Measurements from ENCODE around the gene TRIM26. TPM values are rescaled to one million over a fixed set of nuclear protein-coding genes. Genes with fewer than 3 reads are reported as not detected.
A peak's percentile ranks its signal among the peaks of the same experiment; 100 is the strongest.

The TRIM26 gene
- total RNA-seq, 6 experiments from 2014 or later, result 28.8 to 47.5 (median 38.9) TPM

GRCh38 chr6:30163090-30163917, 49.9 kb downstream of the TRIM26 start, which contains the start of gene TRIM15:
Gene TRIM15 (plus strand): TSS chr6:30163546. CDS start chr6:30163685, 139 bp downstream.
- H3K36me3 ChIP-seq, result no peaks in the 10 kb centered on the region

DNA sequence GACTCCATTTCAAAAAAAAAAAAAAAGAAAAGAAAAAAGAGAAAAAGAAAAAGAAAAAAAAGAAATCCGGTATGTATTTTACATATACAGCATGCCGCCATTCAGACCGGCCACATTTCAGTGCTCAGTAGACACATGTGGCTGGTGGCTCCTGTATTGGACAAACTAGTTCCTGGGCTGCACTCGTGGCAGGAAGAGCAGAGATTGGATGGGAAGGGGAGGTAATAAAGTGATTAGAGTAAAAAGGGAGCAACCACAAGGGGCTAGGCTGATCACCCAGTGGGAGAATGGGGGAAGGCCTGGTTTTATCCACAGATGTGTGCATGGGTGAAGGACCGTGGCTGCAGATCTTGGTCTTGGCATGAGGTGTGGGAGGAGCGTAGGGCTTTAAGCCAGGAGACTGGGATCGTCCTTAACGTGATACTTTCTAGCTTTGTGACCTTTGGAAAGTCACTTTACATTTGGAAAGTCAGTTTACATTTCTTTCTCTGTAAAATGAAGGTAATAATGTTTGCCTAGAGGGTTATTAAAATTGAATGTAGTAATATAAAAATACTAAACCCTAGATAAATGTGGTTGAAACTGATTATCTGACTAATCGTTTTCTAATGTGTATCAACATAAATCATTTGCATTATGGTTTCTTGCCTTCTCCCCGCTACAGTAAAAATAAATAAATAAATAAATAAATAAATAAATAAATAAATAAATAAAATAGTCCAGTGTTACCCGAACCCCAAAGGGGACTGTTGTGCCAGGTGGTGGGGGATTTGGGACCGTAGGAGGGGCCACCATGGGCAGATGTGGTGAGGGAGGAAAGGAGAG, 50.7 kb downstream of the TRIM26 start:
- WGBS (ENCODE audit: insufficient coverage, low coverage, low lambda C conversion rate, missing lambda C conversion rate), result 51% methylated on average over 12 of the region's 12 CpGs
- intact Hi-C loops (cut with DNase I), result loop anchor here in 1 of 2 donors (10.0 kb wide), 1 partner anchor 58 kb away; no protein-coding TSS in a partner anchor
- peak overlapping the region; percentile 53 to 90 (median 72) for H3K27ac ChIP-seq

More at GRCh38 chr6:30163090-30163917, 49.9 kb downstream of the TRIM26 start, which contains the start of gene TRIM15:
- 35% methylated on average over 7 of the region's 31 CpGs for WGBS (ENCODE audit: insufficient coverage, low coverage, low lambda C conversion rate, missing lambda C conversion rate)
- DNase-seq (peak; percentile 85 to 87 (median 86)), ATAC-seq (peak; percentile 88 to 93 (median 91))
- Histone ChIP-seq H3K4me3 (peak within 1 kb of the TSS; percentile 29 to 54 (median 40)), H3K4me1 (no peaks in the 10 kb centered on the region), H3K27ac (peak within 1 kb of the TSS; percentile 53 to 90 (median 72)), H3K9me3 (no peaks in the 10 kb centered on the region), H3K27me3 (no peaks in the 10 kb centered on the region)
- intact Hi-C loops (cut with DNase I), result loop anchor here in 1 of 2 donors (10.0 kb wide), 1 partner anchor 59 kb away; no protein-coding TSS in a partner anchor
- peak; percentile 75 for TF ChIP-seq POLR2A (IDR thresholded peaks at IDR 0.05)
- TF ChIP-seq, protein P1, sequence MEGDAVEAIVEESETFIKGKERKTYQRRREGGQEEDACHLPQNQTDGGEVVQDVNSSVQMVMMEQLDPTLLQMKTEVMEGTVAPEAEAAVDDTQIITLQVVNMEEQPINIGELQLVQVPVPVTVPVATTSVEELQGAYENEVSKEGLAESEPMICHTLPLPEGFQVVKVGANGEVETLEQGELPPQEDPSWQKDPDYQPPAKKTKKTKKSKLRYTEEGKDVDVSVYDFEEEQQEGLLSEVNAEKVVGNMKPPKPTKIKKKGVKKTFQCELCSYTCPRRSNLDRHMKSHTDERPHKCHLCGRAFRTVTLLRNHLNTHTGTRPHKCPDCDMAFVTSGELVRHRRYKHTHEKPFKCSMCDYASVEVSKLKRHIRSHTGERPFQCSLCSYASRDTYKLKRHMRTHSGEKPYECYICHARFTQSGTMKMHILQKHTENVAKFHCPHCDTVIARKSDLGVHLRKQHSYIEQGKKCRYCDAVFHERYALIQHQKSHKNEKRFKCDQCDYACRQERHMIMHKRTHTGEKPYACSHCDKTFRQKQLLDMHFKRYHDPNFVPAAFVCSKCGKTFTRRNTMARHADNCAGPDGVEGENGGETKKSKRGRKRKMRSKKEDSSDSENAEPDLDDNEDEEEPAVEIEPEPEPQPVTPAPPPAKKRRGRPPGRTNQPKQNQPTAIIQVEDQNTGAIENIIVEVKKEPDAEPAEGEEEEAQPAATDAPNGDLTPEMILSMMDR (IDR thresholded peaks at IDR 0.05), result no peak

DNA sequence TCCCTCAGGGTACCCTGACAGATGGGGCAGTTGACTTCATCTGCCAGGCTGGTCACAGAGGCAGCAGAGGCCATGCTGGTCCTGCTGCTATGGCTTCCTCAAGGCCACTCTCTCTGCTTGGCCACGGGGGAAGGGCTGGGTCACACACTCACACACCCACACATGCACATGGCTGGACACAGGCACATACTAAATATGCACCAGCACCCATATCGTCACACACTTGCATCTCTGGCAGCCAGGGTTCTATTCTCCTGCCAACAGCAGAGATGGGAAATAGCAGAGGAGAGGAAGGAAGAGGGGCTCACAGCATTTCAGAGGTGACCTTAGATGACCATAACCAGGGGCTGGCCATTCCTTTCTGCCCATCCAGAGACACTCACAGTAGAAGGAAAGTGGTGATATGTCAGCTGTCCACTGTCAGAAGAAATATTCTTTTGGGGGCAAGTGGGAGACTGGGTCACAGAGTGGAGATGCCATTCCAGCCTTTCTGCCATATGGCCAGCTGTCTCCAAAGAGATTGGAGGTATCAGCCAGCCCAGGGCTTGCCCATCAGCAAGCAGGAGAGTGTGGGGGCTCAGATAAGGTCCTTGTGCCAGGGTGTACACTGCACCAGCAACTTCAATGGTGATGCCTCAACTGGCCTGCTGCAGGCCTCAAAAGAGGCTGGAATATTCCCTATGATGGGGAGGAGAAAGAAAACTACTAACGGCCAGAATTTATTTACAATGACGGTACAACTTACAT, 52.2 kb downstream of the TRIM26 start, which contains the start of gene TRIM10:
Gene TRIM10 (minus strand): TSS at position 427 of the 747 bp plus-strand sequence. CDS start 353 bp downstream, at position 74.
- Histone ChIP-seq H3K27ac (no peak within 1 kb of the TSS), H3K36me3 (no peaks in the 10 kb centered on the region), H3K4me1 (no peaks in the 10 kb centered on the region), H3K9me3 (no peaks in the 10 kb centered on the region), H3K4me3 (no peak within 1 kb of the TSS), H3K27me3 (no peaks in the 10 kb centered on the region)
- DNase-seq (no peak), ATAC-seq (no peak)
- intact Hi-C loops (cut with DNase I), result loop anchor here in 1 of 2 donors (10.0 kb wide), 1 partner anchor 56 kb away; no protein-coding TSS in a partner anchor
- TF ChIP-seq POLR2A (IDR thresholded peaks at IDR 0.05), result no peak
- TF ChIP-seq, protein P1 (IDR thresholded peaks at IDR 0.05), result no peak
- WGBS (ENCODE audit: insufficient coverage, low coverage, low lambda C conversion rate, missing lambda C conversion rate), result 95% methylated on average over 2 of the region's 4 CpGs

More for the DNA sequence above, 50.7 kb downstream of the TRIM26 start:
- no peak for TF ChIP-seq POLR2A (IDR thresholded peaks at IDR 0.05)
- TF ChIP-seq, protein P1 (IDR thresholded peaks at IDR 0.05), result no peak
- Histone ChIP-seq H3K4me1 (no peaks in the 10 kb centered on the region), H3K4me3 (peak overlapping the region; percentile 29 to 54 (median 40)), H3K9me3 (no peaks in the 10 kb centered on the region), H3K36me3 (no peaks in the 10 kb centered on the region), H3K27me3 (no peaks in the 10 kb centered on the region)
- ATAC-seq, result peak in 1 of 4 donors; percentile 7
- no peak for DNase-seq
